ENCODE measurements around the gene PVR.
"Not testable (repeated sequence)": the region's sequence is repeated elsewhere in the genome, so short reads cannot be mapped to it uniquely, and the experiment has no call there.

The PVR gene

GRCh38 chr19:44620667-44621066, 23.0 kb upstream of the PVR start:
- no peak for DNase-seq

- no peak for DNase-seq
Measured at GRCh38 chr19:44621367-44621766, 22.3 kb upstream of the PVR start.

GRCh38 chr19:44623080-44623479, 20.6 kb upstream of the PVR start:
- DNase-seq: no peak

- DNase-seq: no peak
Measured at GRCh38 chr19:44623626-44624025, 20.1 kb upstream of the PVR start.

GRCh38 chr19:44624840-44625354, 18.8 kb upstream of the PVR start:
- DNase-seq: no peak

GRCh38 chr19:44625637-44626036, 18.1 kb upstream of the PVR start:
- not testable (repeated sequence) for DNase-seq

GRCh38 chr19:44626048-44626624, 17.6 kb upstream of the PVR start:
- no peak for DNase-seq

GRCh38 chr19:44627631-44628030, 16.1 kb upstream of the PVR start:
- no peak for DNase-seq

GRCh38 chr19:44628793-44629192, 14.9 kb upstream of the PVR start:
- no peak for DNase-seq

- DNase-seq: not testable (repeated sequence)
Measured at GRCh38 chr19:44631611-44632010, 12.1 kb upstream of the PVR start.

- not testable (repeated sequence) for DNase-seq
Measured at GRCh38 chr19:44634058-44634457, 9.7 kb upstream of the PVR start.

GRCh38 chr19:44634785-44635184, 8.9 kb upstream of the PVR start:
- DNase-seq: no peak

GRCh38 chr19:44635581-44636438, 7.9 kb upstream of the PVR start:
- DNase-seq: peak; percentile 14

GRCh38 chr19:44636439-44637389, 7.0 kb upstream of the PVR start:
- DNase-seq: no peak

- DNase-seq: no peak
Measured at GRCh38 chr19:44637390-44637764, 6.3 kb upstream of the PVR start.

GRCh38 chr19:44640518-44640917, 3.2 kb upstream of the PVR start:
- DNase-seq: no peak

GRCh38 chr19:44641501-44642265, 2.0 kb upstream of the PVR start:
- no peak for DNase-seq

GRCh38 chr19:44642377-44642776, 1.3 kb upstream of the PVR start:
- DNase-seq: no peak

GRCh38 chr19:44644402-44645016, 799 bp downstream of the PVR start:
- peak; percentile 6 for DNase-seq

- no peak for DNase-seq
Measured at GRCh38 chr19:44645407-44646048, 1.8 kb downstream of the PVR start.

GRCh38 chr19:44646049-44646416, 2.3 kb downstream of the PVR start:
- no peak for DNase-seq

- no peak for DNase-seq
Measured at GRCh38 chr19:44647144-44647543, 3.4 kb downstream of the PVR start.
